ENCODE data around the gene AQP4.

Gene AQP4

DNA sequence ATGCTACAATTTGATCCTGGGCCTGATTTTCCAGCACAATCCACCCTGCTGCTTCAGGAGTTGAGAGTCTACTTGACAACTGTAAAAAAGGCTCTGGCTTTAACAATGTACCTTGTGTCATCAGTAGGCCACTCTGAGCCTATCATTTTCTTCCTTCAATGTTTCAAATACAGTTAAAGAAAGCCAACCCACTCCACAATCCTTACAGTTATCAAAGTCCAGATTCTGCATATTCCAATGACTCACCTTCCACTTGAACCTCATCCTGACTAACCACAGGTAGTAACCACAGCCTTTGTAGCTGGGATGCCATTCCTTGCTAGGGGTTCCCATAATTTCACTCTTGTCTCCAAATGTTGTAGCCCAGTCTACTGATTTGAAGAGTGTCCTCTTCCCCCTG, 35.5 kb upstream of the AQP4 start:
- ATAC-seq (ENCODE audit: low read depth) (no peak), DNase-seq (ENCODE audit: low spot score) (no peak)
- Histone ChIP-seq H3K4me1 (ENCODE audit: insufficient read depth, poor library complexity, severe bottlenecking) (no peaks in the 10 kb centered on the region), H3K4me3 (ENCODE audit: severe bottlenecking) (no peak overlapping the region), H3K36me3 (ENCODE audit: low read depth) (no peaks in the 10 kb centered on the region), H3K27ac (ENCODE audit: poor library complexity, severe bottlenecking) (no peak overlapping the region), H3K9me3 (ENCODE audit: severe bottlenecking) (no peaks in the 10 kb centered on the region), H3K27me3 (ENCODE audit: insufficient read depth, poor library complexity, severe bottlenecking) (no peaks in the 10 kb centered on the region)
- TF ChIP-seq, protein P1, sequence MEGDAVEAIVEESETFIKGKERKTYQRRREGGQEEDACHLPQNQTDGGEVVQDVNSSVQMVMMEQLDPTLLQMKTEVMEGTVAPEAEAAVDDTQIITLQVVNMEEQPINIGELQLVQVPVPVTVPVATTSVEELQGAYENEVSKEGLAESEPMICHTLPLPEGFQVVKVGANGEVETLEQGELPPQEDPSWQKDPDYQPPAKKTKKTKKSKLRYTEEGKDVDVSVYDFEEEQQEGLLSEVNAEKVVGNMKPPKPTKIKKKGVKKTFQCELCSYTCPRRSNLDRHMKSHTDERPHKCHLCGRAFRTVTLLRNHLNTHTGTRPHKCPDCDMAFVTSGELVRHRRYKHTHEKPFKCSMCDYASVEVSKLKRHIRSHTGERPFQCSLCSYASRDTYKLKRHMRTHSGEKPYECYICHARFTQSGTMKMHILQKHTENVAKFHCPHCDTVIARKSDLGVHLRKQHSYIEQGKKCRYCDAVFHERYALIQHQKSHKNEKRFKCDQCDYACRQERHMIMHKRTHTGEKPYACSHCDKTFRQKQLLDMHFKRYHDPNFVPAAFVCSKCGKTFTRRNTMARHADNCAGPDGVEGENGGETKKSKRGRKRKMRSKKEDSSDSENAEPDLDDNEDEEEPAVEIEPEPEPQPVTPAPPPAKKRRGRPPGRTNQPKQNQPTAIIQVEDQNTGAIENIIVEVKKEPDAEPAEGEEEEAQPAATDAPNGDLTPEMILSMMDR (IDR thresholded peaks at IDR 0.05; ENCODE audit: poor library complexity, severe bottlenecking): no peak

DNA sequence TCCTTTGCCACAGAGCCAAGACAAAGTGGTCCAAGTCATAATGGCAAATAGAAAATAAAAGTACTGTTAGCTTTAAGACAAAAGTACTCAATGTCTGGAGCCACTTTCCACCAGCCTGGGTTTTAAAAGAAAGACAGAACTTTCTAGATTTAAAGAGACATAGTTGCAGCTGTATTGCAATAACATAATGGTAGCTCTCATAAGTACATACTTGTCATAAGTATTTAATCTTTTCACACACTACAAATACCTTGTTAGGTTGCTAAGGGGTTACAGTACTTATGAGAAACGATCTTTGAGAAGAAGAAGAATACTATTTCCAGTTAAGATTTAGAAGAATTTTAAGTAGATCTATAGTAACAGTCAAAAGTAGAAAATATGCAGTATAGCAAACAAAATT, 28.9 kb upstream of the AQP4 start:
- Histone ChIP-seq H3K9me3 (ENCODE audit: severe bottlenecking) (no peaks in the 10 kb centered on the region), H3K27me3 (ENCODE audit: insufficient read depth, poor library complexity, severe bottlenecking) (no peaks in the 10 kb centered on the region), H3K27ac (ENCODE audit: poor library complexity, severe bottlenecking) (no peak overlapping the region), H3K4me3 (ENCODE audit: severe bottlenecking) (no peak overlapping the region), H3K36me3 (ENCODE audit: low read depth) (no peaks in the 10 kb centered on the region), H3K4me1 (ENCODE audit: insufficient read depth, poor library complexity, severe bottlenecking) (no peaks in the 10 kb centered on the region)
- ATAC-seq (ENCODE audit: low read depth) (no peak), DNase-seq (ENCODE audit: low spot score) (no peak)
- TF ChIP-seq, protein P1 (IDR thresholded peaks at IDR 0.05; ENCODE audit: poor library complexity, severe bottlenecking): no peak

DNA sequence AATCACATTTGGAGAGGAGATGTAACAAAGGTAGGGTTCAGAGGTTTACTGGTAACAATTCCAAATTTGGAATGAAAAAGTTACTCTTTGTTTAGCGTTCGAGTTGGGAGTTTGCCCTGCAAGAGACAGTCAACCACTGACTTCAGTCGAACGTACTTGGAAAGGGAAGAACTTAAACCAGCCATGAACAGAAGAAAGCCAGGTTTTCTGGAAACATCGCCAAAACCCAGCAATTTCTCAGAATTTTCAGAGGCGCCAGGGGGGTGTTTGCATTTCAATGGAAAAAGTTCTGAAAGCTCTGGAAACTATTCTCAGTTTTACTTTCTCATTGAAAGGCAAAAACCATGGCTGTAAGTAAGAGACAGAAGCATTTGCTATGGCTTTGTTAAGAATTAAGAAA, 28.5 kb upstream of the AQP4 start:
- TF ChIP-seq, protein P1 (IDR thresholded peaks at IDR 0.05; ENCODE audit: poor library complexity, severe bottlenecking): no peak
- H3K27ac ChIP-seq (ENCODE audit: poor library complexity, severe bottlenecking): no peak overlapping the region

DNA sequence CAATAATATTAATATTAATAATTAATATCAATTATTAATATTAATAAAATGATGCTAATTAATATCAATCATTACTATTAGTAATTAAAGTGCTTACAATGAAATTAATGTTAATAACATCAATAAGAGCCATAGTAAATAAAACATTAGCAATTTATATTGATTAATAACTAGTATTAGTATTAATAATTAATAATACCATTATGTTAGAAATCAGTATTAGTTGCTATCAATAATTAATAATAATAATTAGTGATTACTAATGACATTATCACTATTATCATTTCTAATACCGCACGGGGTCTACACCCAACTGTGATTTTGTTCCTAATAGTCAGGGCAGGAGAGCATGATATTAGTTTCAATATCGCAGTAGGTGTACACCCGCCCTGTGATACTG, 22.8 kb upstream of the AQP4 start:
- DNase-seq (ENCODE audit: low spot score) (no peak), ATAC-seq (ENCODE audit: low read depth) (no peak)
- no peaks in the 10 kb centered on the region for H3K27me3 ChIP-seq (ENCODE audit: insufficient read depth, poor library complexity, severe bottlenecking)
- TF ChIP-seq, protein P1 (IDR thresholded peaks at IDR 0.05; ENCODE audit: poor library complexity, severe bottlenecking): no peak
- H3K4me3 ChIP-seq (ENCODE audit: severe bottlenecking): no peak overlapping the region
- H3K4me1 ChIP-seq (ENCODE audit: insufficient read depth, poor library complexity, severe bottlenecking): no peaks in the 10 kb centered on the region
- H3K36me3 ChIP-seq (ENCODE audit: low read depth): no peaks in the 10 kb centered on the region
- H3K27ac ChIP-seq (ENCODE audit: poor library complexity, severe bottlenecking): no peak overlapping the region
- H3K9me3 ChIP-seq (ENCODE audit: severe bottlenecking): no peaks in the 10 kb centered on the region

More for the DNA sequence above, 28.5 kb upstream of the AQP4 start:
- DNase-seq (ENCODE audit: low spot score) (no peak), ATAC-seq (ENCODE audit: low read depth) (no peak)
- Histone ChIP-seq H3K27me3 (ENCODE audit: insufficient read depth, poor library complexity, severe bottlenecking) (no peaks in the 10 kb centered on the region), H3K4me3 (ENCODE audit: severe bottlenecking) (no peak overlapping the region), H3K4me1 (ENCODE audit: insufficient read depth, poor library complexity, severe bottlenecking) (no peaks in the 10 kb centered on the region), H3K9me3 (ENCODE audit: severe bottlenecking) (no peaks in the 10 kb centered on the region), H3K36me3 (ENCODE audit: low read depth) (no peaks in the 10 kb centered on the region)

DNA sequence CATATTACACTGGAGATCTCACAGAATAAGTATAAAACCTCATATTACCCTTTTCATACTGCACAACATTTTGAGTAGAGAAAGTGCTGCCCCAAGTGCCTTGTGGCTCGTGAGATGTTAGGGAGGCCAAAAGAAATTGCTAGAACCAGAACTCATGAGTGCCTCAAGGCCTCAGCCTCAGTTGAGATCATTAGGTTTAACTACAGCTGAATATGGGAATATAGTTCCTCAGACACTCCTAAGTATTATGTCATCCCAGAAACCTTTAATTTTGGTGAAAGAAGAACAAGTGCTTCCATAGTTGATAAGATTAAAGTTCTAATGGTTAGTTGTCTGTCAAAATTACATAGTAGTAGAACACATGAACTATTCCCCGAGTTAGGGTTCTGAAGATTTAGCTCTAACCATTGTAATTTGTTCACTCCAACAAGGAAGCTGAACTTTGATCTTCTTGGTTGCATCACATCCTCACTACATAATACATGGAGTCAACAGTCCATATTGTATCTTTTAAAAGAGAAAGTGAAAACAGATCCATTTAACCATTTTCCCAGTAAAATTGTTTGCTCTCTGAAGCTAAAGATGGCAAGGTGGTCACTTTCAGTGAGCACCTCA, 9.6 kb upstream of the AQP4 start:
- no peak for DNase-seq (ENCODE audit: low spot score)

More for the DNA sequence above, 9.6 kb upstream of the AQP4 start:
- H3K9me3 ChIP-seq (ENCODE audit: severe bottlenecking): no peaks in the 10 kb centered on the region
- H3K27me3 ChIP-seq (ENCODE audit: insufficient read depth, poor library complexity, severe bottlenecking): no peaks in the 10 kb centered on the region
- H3K36me3 ChIP-seq (ENCODE audit: low read depth): no peaks in the 10 kb centered on the region
- TF ChIP-seq, protein P1 (IDR thresholded peaks at IDR 0.05; ENCODE audit: poor library complexity, severe bottlenecking): no peak
- H3K4me1 ChIP-seq (ENCODE audit: insufficient read depth, poor library complexity, severe bottlenecking): no peaks in the 10 kb centered on the region
- H3K27ac ChIP-seq (ENCODE audit: poor library complexity, severe bottlenecking): no peak overlapping the region
- no peak for ATAC-seq (ENCODE audit: low read depth)
- H3K4me3 ChIP-seq (ENCODE audit: severe bottlenecking): no peak overlapping the region

Data from RWPE2 (cell line).